ENCODE results near the gene DAB2IP.

The DAB2IP gene

GRCh38 chr9:121765021-121765950, 113.9 kb downstream of the DAB2IP start:
- peaks cover 82% of the 10 kb centered on the region; the same call in 1 of the 2 replicates for H3K36me3 ChIP-seq (ENCODE audit: insufficient read depth, low read length)
- no peak overlapping the region for H2AFZ ChIP-seq (ENCODE audit: low read length)
- H3K79me2 ChIP-seq (ENCODE audit: insufficient read depth, low read length) = no peaks in the 10 kb centered on the region
- H3K4me1 ChIP-seq (ENCODE audit: insufficient read depth, low read length, poor library complexity, severe bottlenecking) = no peaks in the 10 kb centered on the region
- no peaks in the 10 kb centered on the region for H3K27me3 ChIP-seq (ENCODE audit: insufficient read depth, low read length, poor library complexity, severe bottlenecking)
- no peaks in the 10 kb centered on the region for H3K9me2 ChIP-seq (replicated peaks; ENCODE audit: low read depth, low read length)
- no peak overlapping the region for H3K9ac ChIP-seq (ENCODE audit: low read depth, low read length, poor library complexity, severe bottlenecking)
- H3F3A ChIP-seq (ENCODE audit: low read depth) = no peaks in the 10 kb centered on the region
- no peaks in the 10 kb centered on the region for H4K20me1 ChIP-seq (ENCODE audit: insufficient read depth, low read length, poor library complexity, severe bottlenecking)
- no peak overlapping the region for H3K4me2 ChIP-seq (ENCODE audit: low read depth, low read length, poor library complexity, severe bottlenecking)
- H3K9me3 ChIP-seq (ENCODE audit: insufficient read depth, low read depth, low read length) = no peaks in the 10 kb centered on the region
- H3K4me3 ChIP-seq (ENCODE audit: low read length, poor library complexity, severe bottlenecking) = no peak overlapping the region
- TF ChIP-seq CTCF (conservative IDR thresholded peaks at IDR 0.05; ENCODE audit: low read length) (no peak), EZH2phosphoT487 (IDR thresholded peaks at IDR 0.05; ENCODE audit: borderline replicate concordance) (no peak)

- H3K9ac ChIP-seq (ENCODE audit: low read depth, low read length, poor library complexity, severe bottlenecking) = no peak overlapping the region
- H3K79me2 ChIP-seq (ENCODE audit: insufficient read depth, low read length) = no peaks in the 10 kb centered on the region
- peaks cover 77% of the 10 kb centered on the region; the same call in 1 of the 2 replicates for H3K36me3 ChIP-seq (ENCODE audit: insufficient read depth, low read length)
Observed at GRCh38 chr9:121766081-121766683, 114.7 kb downstream of the DAB2IP start.

DNA sequence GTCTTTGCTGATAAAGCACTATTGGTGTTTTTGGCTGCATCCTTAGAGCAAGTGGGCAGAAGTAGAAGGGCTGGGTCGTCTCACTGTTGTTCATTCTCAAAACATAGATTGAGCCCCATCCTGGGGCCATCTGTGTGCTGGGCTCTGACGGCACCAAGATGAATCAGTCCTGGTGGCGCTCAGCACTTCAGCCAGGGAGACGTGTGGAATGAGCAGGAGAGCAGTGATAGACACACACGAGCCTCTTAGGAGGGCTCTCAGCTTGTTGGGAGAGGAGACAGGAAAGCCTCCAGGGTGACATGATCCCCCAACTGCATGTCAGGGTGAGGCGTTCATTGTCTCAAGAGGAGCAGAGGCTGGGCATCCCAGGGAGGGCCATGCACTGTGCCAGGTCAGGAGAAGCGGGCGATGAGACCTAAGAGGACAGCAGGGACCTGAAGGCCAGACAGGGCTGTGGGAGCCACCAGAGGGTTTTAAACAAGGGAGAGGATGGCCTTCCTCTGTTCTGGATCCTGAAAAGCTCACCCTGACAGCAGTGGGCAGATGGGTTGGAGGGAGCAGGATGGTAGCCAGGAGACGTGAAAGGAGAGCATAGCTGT, 115.8 kb downstream of the DAB2IP start:
- no peak overlapping the region for H3K4me3 ChIP-seq (ENCODE audit: low read length, poor library complexity, severe bottlenecking)
- H3K79me2 ChIP-seq (ENCODE audit: insufficient read depth, low read length) = no peaks in the 10 kb centered on the region
- no peak overlapping the region for H3K4me2 ChIP-seq (ENCODE audit: low read depth, low read length, poor library complexity, severe bottlenecking)
- no peaks in the 10 kb centered on the region for H3F3A ChIP-seq (ENCODE audit: low read depth)
- H3K9me2 ChIP-seq (replicated peaks; ENCODE audit: low read depth, low read length) = no peaks in the 10 kb centered on the region
- H3K9me3 ChIP-seq (ENCODE audit: insufficient read depth, low read depth, low read length) = no peaks in the 10 kb centered on the region
- H3K4me1 ChIP-seq (ENCODE audit: insufficient read depth, low read length, poor library complexity, severe bottlenecking) = no peaks in the 10 kb centered on the region
- H3K36me3 ChIP-seq (ENCODE audit: insufficient read depth, low read length) = peaks cover 73% of the 10 kb centered on the region; the same call in 1 of the 2 replicates
- no peak overlapping the region for H2AFZ ChIP-seq (ENCODE audit: low read length)
- TF ChIP-seq EZH2phosphoT487 (IDR thresholded peaks at IDR 0.05; ENCODE audit: borderline replicate concordance) (no peak), CTCF (conservative IDR thresholded peaks at IDR 0.05; ENCODE audit: low read length) (no peak)
- H3K9ac ChIP-seq (ENCODE audit: low read depth, low read length, poor library complexity, severe bottlenecking) = no peak overlapping the region
- no peaks in the 10 kb centered on the region for H3K27me3 ChIP-seq (ENCODE audit: insufficient read depth, low read length, poor library complexity, severe bottlenecking)
- H4K20me1 ChIP-seq (ENCODE audit: insufficient read depth, low read length, poor library complexity, severe bottlenecking) = no peaks in the 10 kb centered on the region

More at GRCh38 chr9:121766081-121766683, 114.7 kb downstream of the DAB2IP start:
- H4K20me1 ChIP-seq (ENCODE audit: insufficient read depth, low read length, poor library complexity, severe bottlenecking) = no peaks in the 10 kb centered on the region
- H3K27me3 ChIP-seq (ENCODE audit: insufficient read depth, low read length, poor library complexity, severe bottlenecking) = no peaks in the 10 kb centered on the region
- H3F3A ChIP-seq (ENCODE audit: low read depth) = no peaks in the 10 kb centered on the region
- no peaks in the 10 kb centered on the region for H3K9me3 ChIP-seq (ENCODE audit: insufficient read depth, low read depth, low read length)
- H3K4me3 ChIP-seq (ENCODE audit: low read length, poor library complexity, severe bottlenecking) = no peak overlapping the region
- H3K9me2 ChIP-seq (replicated peaks; ENCODE audit: low read depth, low read length) = no peaks in the 10 kb centered on the region
- TF ChIP-seq EZH2phosphoT487 (IDR thresholded peaks at IDR 0.05; ENCODE audit: borderline replicate concordance) (no peak), CTCF (conservative IDR thresholded peaks at IDR 0.05; ENCODE audit: low read length) (no peak)
- no peaks in the 10 kb centered on the region for H3K4me1 ChIP-seq (ENCODE audit: insufficient read depth, low read length, poor library complexity, severe bottlenecking)
- no peak overlapping the region for H2AFZ ChIP-seq (ENCODE audit: low read length)
- no peak overlapping the region for H3K4me2 ChIP-seq (ENCODE audit: low read depth, low read length, poor library complexity, severe bottlenecking)
